OCI-LY1 (cell line): ENCODE results near the gene GLG1.

Experiments used
- H2AFZ ChIP-seq: fragments of 200-600 bp; sonication (generic), shearing (Covaris generic); 2 replicates; pipeline ENCODE4 v1.6.0; 2014; ENCODE audit warnings: antibody characterized with exemption, mild to moderate bottlenecking, low read length
- H3F3A ChIP-seq: fragments of 200-600 bp; sonication (generic), shearing (Covaris generic); 2 replicates; pipeline ENCODE4 v1.6.0; 2014; ENCODE audit warnings: mild to moderate bottlenecking, antibody characterized with exemption, low read length, moderate library complexity; ENCODE audit not compliant: insufficient read depth
- H3K27ac ChIP-seq: fragments of 200-600 bp; sonication (generic); 2 replicates; pipeline ENCODE4 v1.5.1; 2014; ENCODE audit warnings: low read length, mixed run types, mild to moderate bottlenecking, low read depth; ENCODE audit not compliant: poor library complexity, severe bottlenecking
- H3K27me3 ChIP-seq: fragments of 200-600 bp; sonication (generic); 2 replicates; pipeline ENCODE4 v1.6.0; 2014; ENCODE audit warnings: antibody characterized with exemption, mild to moderate bottlenecking, low read length, moderate library complexity; ENCODE audit not compliant: insufficient read depth
- H3K36me3 ChIP-seq: fragments of 200-600 bp; sonication (generic); 2 replicates; pipeline ENCODE4 v1.6.1; 2014; ENCODE audit warnings: mild to moderate bottlenecking, antibody characterized with exemption, low read length, moderate library complexity, mixed read lengths; ENCODE audit not compliant: insufficient read depth
- H3K4me1 ChIP-seq: fragments of 200-600 bp; sonication (generic); 2 replicates; pipeline ENCODE4 v1.5.1; 2014; ENCODE audit warnings: mild to moderate bottlenecking, low read length, moderate library complexity; ENCODE audit not compliant: insufficient read depth, severe bottlenecking
- H3K4me2 ChIP-seq: fragments of 200-600 bp; sonication (generic), shearing (Covaris generic); 2 replicates; pipeline ENCODE4 v1.6.1; 2014; ENCODE audit warnings: low read length
- H3K4me3 ChIP-seq: fragments of 200-600 bp; sonication (generic); 2 replicates; pipeline ENCODE4 v1.5.1; 2014; ENCODE audit warnings: low read length, low read depth, mild to moderate bottlenecking, mixed read lengths; ENCODE audit not compliant: poor library complexity, severe bottlenecking
- H3K79me2 ChIP-seq: fragments of 200-600 bp; shearing (Covaris generic); 2 replicates; pipeline ENCODE4 v1.6.1; 2016; ENCODE audit warnings: mixed run types, low read length, mixed read lengths; ENCODE audit not compliant: insufficient read depth
- H3K9ac ChIP-seq: fragments of 200-600 bp; sonication (generic), shearing (Covaris generic); 2 replicates; pipeline ENCODE4 v1.6.1; 2014; ENCODE audit warnings: mild to moderate bottlenecking, low read length, mixed read lengths
- H3K9me2 ChIP-seq: fragments of 200-600 bp; sonication (generic), shearing (Covaris generic); 2 replicates; pipeline ENCODE4 v1.6.1; 2014; ENCODE audit warnings: low read depth, mild to moderate bottlenecking, low read length, mixed read lengths
- H3K9me3 ChIP-seq: fragments of 200-600 bp; shearing (Covaris generic); 2 replicates; pipeline ENCODE4 v1.6.1; 2014; ENCODE audit warnings: low read length, mixed read lengths
- H4K20me1 ChIP-seq: fragments of 200-600 bp; sonication (generic), shearing (Covaris generic); 2 replicates; pipeline ENCODE4 v1.6.0; 2016; ENCODE audit warnings: mild to moderate bottlenecking, low read length; ENCODE audit not compliant: insufficient read depth
- EZH2 ChIP-seq: fragments of 200-600 bp; sonication (generic), shearing (Covaris generic); IDR thresholded peaks from 2 replicates; pipeline ENCODE4 v1.8.0; 2017; ENCODE audit warnings: borderline replicate concordance, mixed run types, mild to moderate bottlenecking, antibody characterized with exemption, low read length, moderate library complexity, mixed read lengths
- TF ChIP-seq, protein P1 (sequence below): fragments of 200-600 bp; sonication (generic), shearing (Covaris generic); IDR thresholded peaks from 2 replicates; pipeline ENCODE4 v1.5.1; 2017; ENCODE audit warnings: mild to moderate bottlenecking, antibody characterized with exemption, low read length, moderate library complexity, mixed read lengths

GLG1 gene

DNA sequence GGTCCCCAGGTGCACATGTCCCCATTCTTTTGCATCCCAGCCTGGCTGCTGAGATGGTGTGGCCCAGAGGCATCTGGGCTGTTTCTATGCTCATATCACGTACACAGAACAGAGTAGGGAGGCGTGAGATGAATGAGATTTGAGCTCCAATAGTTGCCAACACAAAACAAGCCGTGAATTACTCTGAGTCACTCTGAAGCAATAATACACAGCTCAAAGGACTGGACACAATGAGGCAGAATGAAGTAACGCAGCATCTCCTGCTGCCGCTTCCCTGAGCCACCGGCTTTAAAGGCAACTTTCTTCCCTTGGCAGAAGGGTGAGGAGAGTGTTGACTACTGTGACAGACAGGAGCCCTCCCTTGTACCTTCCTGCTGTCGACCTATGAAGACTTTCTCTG is 151.7 kb downstream of the GLG1 start:
- no peak for TF ChIP-seq EZH2
- TF ChIP-seq, protein P1, sequence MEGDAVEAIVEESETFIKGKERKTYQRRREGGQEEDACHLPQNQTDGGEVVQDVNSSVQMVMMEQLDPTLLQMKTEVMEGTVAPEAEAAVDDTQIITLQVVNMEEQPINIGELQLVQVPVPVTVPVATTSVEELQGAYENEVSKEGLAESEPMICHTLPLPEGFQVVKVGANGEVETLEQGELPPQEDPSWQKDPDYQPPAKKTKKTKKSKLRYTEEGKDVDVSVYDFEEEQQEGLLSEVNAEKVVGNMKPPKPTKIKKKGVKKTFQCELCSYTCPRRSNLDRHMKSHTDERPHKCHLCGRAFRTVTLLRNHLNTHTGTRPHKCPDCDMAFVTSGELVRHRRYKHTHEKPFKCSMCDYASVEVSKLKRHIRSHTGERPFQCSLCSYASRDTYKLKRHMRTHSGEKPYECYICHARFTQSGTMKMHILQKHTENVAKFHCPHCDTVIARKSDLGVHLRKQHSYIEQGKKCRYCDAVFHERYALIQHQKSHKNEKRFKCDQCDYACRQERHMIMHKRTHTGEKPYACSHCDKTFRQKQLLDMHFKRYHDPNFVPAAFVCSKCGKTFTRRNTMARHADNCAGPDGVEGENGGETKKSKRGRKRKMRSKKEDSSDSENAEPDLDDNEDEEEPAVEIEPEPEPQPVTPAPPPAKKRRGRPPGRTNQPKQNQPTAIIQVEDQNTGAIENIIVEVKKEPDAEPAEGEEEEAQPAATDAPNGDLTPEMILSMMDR, result no peak
- H3K4me1 ChIP-seq, result peaks cover 9% of the 10 kb centered on the region
- H2AFZ ChIP-seq, result no peak overlapping the region
- no peaks in the 10 kb centered on the region for H3K79me2 ChIP-seq
- no peaks in the 10 kb centered on the region for H3F3A ChIP-seq
- H4K20me1 ChIP-seq, result no peaks in the 10 kb centered on the region
- no peak overlapping the region for H3K27ac ChIP-seq
- H3K9ac ChIP-seq, result no peak overlapping the region
- H3K4me2 ChIP-seq, result no peak overlapping the region
- peaks cover 63% of the 10 kb centered on the region for H3K36me3 ChIP-seq
- H3K27me3 ChIP-seq, result no peaks in the 10 kb centered on the region
- no peaks in the 10 kb centered on the region for H3K9me3 ChIP-seq
- no peak overlapping the region for H3K4me3 ChIP-seq
- H3K9me2 ChIP-seq, result no peaks in the 10 kb centered on the region

DNA sequence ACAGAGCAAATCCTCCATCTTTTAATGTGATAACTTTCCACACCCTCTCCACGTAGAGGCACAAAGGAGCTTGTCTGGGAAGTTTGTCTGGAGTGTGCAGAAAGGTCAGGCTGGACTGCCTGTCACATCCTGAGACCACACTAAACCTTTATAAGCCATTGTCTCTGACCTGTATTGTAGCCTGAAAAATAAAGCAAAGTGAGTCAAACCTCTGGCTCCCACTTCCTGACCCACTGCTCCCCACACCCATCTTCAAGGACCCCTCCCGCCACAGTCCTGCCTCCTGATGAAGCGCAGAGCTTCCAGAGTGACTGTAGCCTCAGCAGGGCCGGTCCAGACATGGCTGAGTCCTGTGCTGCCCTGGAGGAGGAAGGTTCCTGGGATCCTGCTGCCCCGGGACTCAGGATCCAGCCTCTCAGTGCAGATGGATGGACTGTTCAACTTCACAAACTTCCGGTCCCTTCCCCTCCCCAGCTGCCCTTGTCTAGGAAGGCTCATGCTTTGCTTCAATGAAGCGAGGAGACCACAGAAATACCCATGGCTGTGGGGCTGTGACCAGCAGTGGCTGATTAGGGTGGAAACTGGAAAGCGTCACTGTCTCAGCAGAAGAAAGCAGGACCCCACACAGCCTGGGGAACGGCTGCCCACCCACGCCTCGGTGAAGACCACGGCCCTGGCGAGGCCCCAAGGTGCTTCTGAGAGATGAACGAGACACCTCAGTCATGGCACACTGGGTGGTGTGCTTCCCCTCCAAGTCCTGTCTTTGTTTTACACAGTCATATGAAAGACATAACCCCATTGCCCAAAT is 154.8 kb downstream of the GLG1 start:
- H3K4me3 ChIP-seq, result no peak overlapping the region
- no peaks in the 10 kb centered on the region for H3K27me3 ChIP-seq
- H3K79me2 ChIP-seq, result no peaks in the 10 kb centered on the region
- H3K27ac ChIP-seq, result peak overlapping the region; percentile 57
- no peak overlapping the region for H3K4me2 ChIP-seq
- no peak for TF ChIP-seq EZH2
- TF ChIP-seq, protein P1, result no peak
- peaks cover 9% of the 10 kb centered on the region for H3K4me1 ChIP-seq
- H3K9me3 ChIP-seq, result no peaks in the 10 kb centered on the region
- H2AFZ ChIP-seq, result no peak overlapping the region
- H3K36me3 ChIP-seq, result peaks cover 44% of the 10 kb centered on the region
- H3F3A ChIP-seq, result no peaks in the 10 kb centered on the region
- no peaks in the 10 kb centered on the region for H4K20me1 ChIP-seq
- H3K9ac ChIP-seq, result no peak overlapping the region
- no peaks in the 10 kb centered on the region for H3K9me2 ChIP-seq

DNA sequence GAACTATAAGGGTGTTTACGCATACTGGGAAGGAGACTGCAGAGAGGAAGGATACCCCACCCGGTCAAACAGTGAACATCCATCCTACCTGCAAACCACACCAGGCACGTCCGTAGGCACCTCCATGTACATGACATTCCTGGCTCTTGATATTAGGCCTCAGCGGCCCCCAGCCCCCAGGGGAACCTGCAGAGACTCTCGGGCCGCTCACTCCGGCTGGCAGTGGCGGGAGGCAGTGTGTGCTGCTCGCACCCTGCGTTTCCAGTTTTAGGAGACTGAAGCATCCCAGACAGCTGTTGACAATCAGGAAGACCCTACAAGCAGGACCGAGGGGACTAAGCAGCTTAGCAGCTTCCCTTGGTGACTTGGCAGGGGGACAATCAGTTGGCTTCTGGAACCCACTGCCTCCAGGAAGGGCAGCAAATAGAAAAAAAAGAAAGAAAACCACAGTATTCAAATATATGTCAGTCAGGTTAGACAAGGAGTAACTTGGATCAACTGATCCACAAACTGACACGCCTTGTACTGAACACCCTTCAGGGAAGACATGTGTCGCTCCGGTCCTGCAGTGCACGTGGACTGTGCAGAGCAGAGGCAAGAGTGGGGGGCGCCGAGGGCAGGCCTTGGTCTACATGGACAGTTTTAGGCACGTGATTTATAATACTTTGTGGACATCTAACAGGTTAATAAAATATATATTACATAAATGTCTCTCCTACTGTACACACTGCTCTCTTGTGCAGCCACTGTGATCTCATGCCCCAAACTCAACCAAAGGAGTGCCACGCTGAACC is 155.8 kb downstream of the GLG1 start:
- H3K9me2 ChIP-seq, result no peaks in the 10 kb centered on the region
- H4K20me1 ChIP-seq, result no peaks in the 10 kb centered on the region
- no peaks in the 10 kb centered on the region for H3K9me3 ChIP-seq
- no peaks in the 10 kb centered on the region for H3F3A ChIP-seq
- H3K27me3 ChIP-seq, result no peaks in the 10 kb centered on the region
- no peak overlapping the region for H3K9ac ChIP-seq
- H3K4me2 ChIP-seq, result no peak overlapping the region
- no peak overlapping the region for H2AFZ ChIP-seq
- no peak overlapping the region for H3K27ac ChIP-seq
- no peak for TF ChIP-seq EZH2
- TF ChIP-seq, protein P1, result no peak
- no peaks in the 10 kb centered on the region for H3K79me2 ChIP-seq
- no peak overlapping the region for H3K4me3 ChIP-seq
- H3K36me3 ChIP-seq, result peaks cover 35% of the 10 kb centered on the region
- peaks cover 9% of the 10 kb centered on the region for H3K4me1 ChIP-seq
